Activated CD8-positive, alpha-beta T cell treated with anti-CD3 and anti-CD28 coated beads for 36 hours (primary cell): ENCODE data around the gene S100A7. TPM values are rescaled to one million over a fixed set of nuclear protein-coding genes. Genes with fewer than 3 reads are reported as not detected.
"Not testable (repeated sequence)": the region's sequence is repeated elsewhere in the genome, so short reads cannot be mapped to it uniquely, and the experiment has no call there.

ENCODE experiments used
- ATAC-seq: fragments of 200-7000 bp; cut with Tn5 transposase; one replicate; pipeline ENCODE4 v1.10.0; 2021; ENCODE audit warnings: mild to moderate bottlenecking, moderate library complexity
- CTCF ChIA-PET: fragments of 350-600 bp; sonication (Branson Sonifier 250); formaldehyde crosslinking; loops from one replicate; lab custom pipeline; 2021; ENCODE audit warnings: antibody characterized with exemption; lab: Charles Lee
- POLR2A ChIA-PET: fragments of 350-600 bp; sonication (Branson Sonifier 250); formaldehyde crosslinking; loops from one replicate; lab custom pipeline; 2021; ENCODE audit warnings: antibody characterized with exemption; lab: Charles Lee
- DNase-seq: peaks from one replicate; pipeline ENCODE4 v3.0.0-alpha.2; 2020
- H3K27ac Mint-ChIP-seq: one replicate; pipeline ENCODE4 v1.8.0; 2021; ENCODE audit warnings: mild to moderate bottlenecking, mixed read lengths
- H3K27me3 Mint-ChIP-seq: one replicate; pipeline ENCODE4 v1.8.0; 2021; ENCODE audit warnings: mixed read lengths
- H3K36me3 Mint-ChIP-seq: one replicate; pipeline ENCODE4 v1.8.0; 2021; ENCODE audit warnings: low read depth, mixed read lengths
- H3K4me1 Mint-ChIP-seq: one replicate; pipeline ENCODE4 v1.8.0; 2021; ENCODE audit warnings: low read depth, mixed read lengths
- H3K4me3 Mint-ChIP-seq: one replicate; pipeline ENCODE4 v1.8.0; 2021; ENCODE audit warnings: mild to moderate bottlenecking, moderate library complexity, mixed read lengths
- H3K9me3 Mint-ChIP-seq: one replicate; pipeline ENCODE4 v1.8.0; 2021; ENCODE audit warnings: mixed read lengths
- intact Hi-C: fragments of 100-400 bp; cut with micrococcal nuclease; formaldehyde crosslinking; loops from one replicate; pipeline ENCODE4 v1.10.0; 2022
- total RNA-seq, 2 experiments: library from RNA; stranded (reverse); gene quantifications; one replicate each; pipeline ENCODE4 v1.2.3, GENCODE V29; 2021
- TF ChIP-seq, protein P1 (sequence below): fragments of 200-600 bp; IDR thresholded peaks from one replicate; pipeline ENCODE4 v1.8.0; 2022; ENCODE audit warnings: antibody characterized with exemption, mild to moderate bottlenecking

S100A7 gene
- total RNA-seq, 2 experiments from 2014 or later, result not detected

DNA sequence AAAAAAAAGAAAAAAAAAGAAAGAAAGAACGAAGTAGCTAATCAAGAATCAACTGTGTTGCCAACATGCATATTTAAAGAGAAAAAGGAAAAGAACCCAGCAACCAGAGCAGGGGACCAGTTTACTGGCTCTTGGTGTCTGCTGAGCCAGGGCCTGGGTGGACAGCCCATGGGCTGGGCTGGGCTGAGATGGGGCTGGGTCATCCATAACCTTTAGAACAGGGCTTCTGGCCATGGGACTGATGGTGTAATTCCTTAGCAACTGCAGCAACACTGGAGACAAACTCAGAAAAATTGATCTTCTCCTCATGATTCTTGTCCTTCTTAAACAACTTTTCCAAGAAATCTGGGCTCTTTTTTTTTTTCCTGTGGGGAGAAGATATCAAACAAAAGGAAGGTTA, 33.6 kb downstream of the S100A7 start:
- intact Hi-C loops, result no loop called here
- DNase-seq (no peak), ATAC-seq (no peak)
- H3K4me3 Mint-ChIP-seq, result no peak overlapping the region
- H3K4me1 Mint-ChIP-seq, result no peaks in the 10 kb centered on the region
- CTCF ChIA-PET, result no interaction called here
- H3K9me3 Mint-ChIP-seq, result no peaks in the 10 kb centered on the region
- peaks cover 12% of the 10 kb centered on the region for H3K27me3 Mint-ChIP-seq
- TF ChIP-seq, protein P1, sequence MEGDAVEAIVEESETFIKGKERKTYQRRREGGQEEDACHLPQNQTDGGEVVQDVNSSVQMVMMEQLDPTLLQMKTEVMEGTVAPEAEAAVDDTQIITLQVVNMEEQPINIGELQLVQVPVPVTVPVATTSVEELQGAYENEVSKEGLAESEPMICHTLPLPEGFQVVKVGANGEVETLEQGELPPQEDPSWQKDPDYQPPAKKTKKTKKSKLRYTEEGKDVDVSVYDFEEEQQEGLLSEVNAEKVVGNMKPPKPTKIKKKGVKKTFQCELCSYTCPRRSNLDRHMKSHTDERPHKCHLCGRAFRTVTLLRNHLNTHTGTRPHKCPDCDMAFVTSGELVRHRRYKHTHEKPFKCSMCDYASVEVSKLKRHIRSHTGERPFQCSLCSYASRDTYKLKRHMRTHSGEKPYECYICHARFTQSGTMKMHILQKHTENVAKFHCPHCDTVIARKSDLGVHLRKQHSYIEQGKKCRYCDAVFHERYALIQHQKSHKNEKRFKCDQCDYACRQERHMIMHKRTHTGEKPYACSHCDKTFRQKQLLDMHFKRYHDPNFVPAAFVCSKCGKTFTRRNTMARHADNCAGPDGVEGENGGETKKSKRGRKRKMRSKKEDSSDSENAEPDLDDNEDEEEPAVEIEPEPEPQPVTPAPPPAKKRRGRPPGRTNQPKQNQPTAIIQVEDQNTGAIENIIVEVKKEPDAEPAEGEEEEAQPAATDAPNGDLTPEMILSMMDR, result no peak
- POLR2A ChIA-PET, result no interaction called here
- H3K27ac Mint-ChIP-seq, result no peak overlapping the region
- no peaks in the 10 kb centered on the region for H3K36me3 Mint-ChIP-seq

- Mint-ChIP-seq H3K36me3 (no peaks in the 10 kb centered on the region), H3K9me3 (no peaks in the 10 kb centered on the region), H3K4me3 (no peak overlapping the region), H3K27ac (no peak overlapping the region), H3K4me1 (no peaks in the 10 kb centered on the region), H3K27me3 (peaks cover 29% of the 10 kb centered on the region)
- DNase-seq, result peak; percentile 78
- no peak for ATAC-seq
- ChIA-PET CTCF (interaction anchor here (0.9 to 1.4 kb wide), 2 partner anchors 70 to 72 kb away, joined by 4 to 5 read pairs; no protein-coding TSS in a partner anchor), POLR2A (no interaction called here)
- TF ChIP-seq, protein P1, result no peak
- intact Hi-C loops, result no loop called here
Observed at GRCh38 chr1:153422450-153423068, 37.9 kb downstream of the S100A7 start.

DNA sequence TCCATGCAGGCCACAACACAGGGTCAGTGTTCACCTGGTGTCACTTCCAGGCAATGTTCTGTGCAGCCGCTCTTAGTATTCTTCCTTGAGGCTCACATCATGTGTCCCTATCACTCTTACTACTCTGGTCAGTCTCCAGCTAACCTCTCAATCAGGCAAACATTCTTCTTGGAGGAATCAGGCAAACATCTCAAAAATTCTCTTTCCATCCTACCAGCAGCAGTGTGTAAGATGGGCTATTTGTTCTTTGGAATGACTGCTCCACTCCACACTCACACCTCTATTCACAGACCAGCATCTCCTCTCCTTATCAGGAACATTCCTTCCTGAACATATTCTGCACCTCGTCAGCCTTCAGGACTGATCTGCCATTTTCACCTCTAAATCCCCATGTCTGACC, 40.1 kb downstream of the S100A7 start:
- intact Hi-C loops, result no loop called here
- CTCF ChIA-PET, result interaction anchor here (0.6 kb wide), 1 partner anchor 1494 kb away, joined by 3 read pairs; no protein-coding TSS in a partner anchor
- POLR2A ChIA-PET, result no interaction called here
- no peak for DNase-seq
- TF ChIP-seq, protein P1, result no peak
- H3K36me3 Mint-ChIP-seq, result no peaks in the 10 kb centered on the region
- no peaks in the 10 kb centered on the region for H3K4me1 Mint-ChIP-seq
- H3K4me3 Mint-ChIP-seq, result no peak overlapping the region
- ATAC-seq, result no peak
- no peak overlapping the region for H3K27ac Mint-ChIP-seq
- peaks cover 31% of the 10 kb centered on the region for H3K27me3 Mint-ChIP-seq
- no peaks in the 10 kb centered on the region for H3K9me3 Mint-ChIP-seq

GRCh38 chr1:153419436-153419793, 41.0 kb downstream of the S100A7 start:
- POLR2A ChIA-PET, H3K9me3 Mint-ChIP-seq, H3K4me1 Mint-ChIP-seq, H3K4me3 Mint-ChIP-seq, H3K36me3 Mint-ChIP-seq, ATAC-seq, DNase-seq, intact Hi-C loops, H3K27ac Mint-ChIP-seq, CTCF ChIA-PET: not testable (repeated sequence)
- H3K27me3 Mint-ChIP-seq, result peaks cover 25% of the 10 kb centered on the region

GRCh38 chr1:153418758-153419435, 41.6 kb downstream of the S100A7 start:
- H3K4me3 Mint-ChIP-seq, H3K9me3 Mint-ChIP-seq, POLR2A ChIA-PET, intact Hi-C loops, DNase-seq, H3K4me1 Mint-ChIP-seq, ATAC-seq, H3K36me3 Mint-ChIP-seq, CTCF ChIA-PET, H3K27ac Mint-ChIP-seq: not testable (repeated sequence)
- peaks cover 24% of the 10 kb centered on the region for H3K27me3 Mint-ChIP-seq
